Smooth muscle cell (in vitro differentiated cells): ENCODE measurements around the gene MFSD11. TPM values are rescaled to one million over a fixed set of nuclear protein-coding genes. Genes with fewer than 3 reads are reported as not detected.

Experiments
- DNase-seq: peaks from one replicate; lab custom pipeline; 2025; ENCODE audit not compliant: unreplicated experiment; lab: John Stamatoyannopoulos, UW
- H2AFZ ChIP-seq: fragments of 200-600 bp; sonication (generic); 2 replicates; pipeline ENCODE4 v1.6.0; 2016; ENCODE audit warnings: antibody characterized with exemption, low read depth, mild to moderate bottlenecking
- H3F3A ChIP-seq: fragments of 200-600 bp; sonication (generic); 2 replicates; pipeline ENCODE4 v1.6.0; 2017; ENCODE audit warnings: antibody characterized with exemption, low read depth
- H3K27ac ChIP-seq: fragments of 200-600 bp; sonication (generic); 2 replicates; pipeline ENCODE4 v1.5.1; 2016; ENCODE audit warnings: low read depth, mild to moderate bottlenecking
- H3K27me3 ChIP-seq: fragments of 200-600 bp; sonication (generic); 2 replicates; pipeline ENCODE4 v1.6.1; 2016; ENCODE audit warnings: low read depth, mild to moderate bottlenecking
- H3K36me3 ChIP-seq: fragments of 200-600 bp; sonication (generic); 2 replicates; pipeline ENCODE4 v1.5.1; 2016; ENCODE audit warnings: low read depth
- H3K4me1 ChIP-seq: fragments of 200-600 bp; sonication (generic); 2 replicates; pipeline ENCODE4 v1.5.1; 2016; ENCODE audit warnings: low read depth
- H3K4me2 ChIP-seq: fragments of 200-600 bp; sonication (generic); 2 replicates; pipeline ENCODE4 v1.6.0; 2016; ENCODE audit warnings: mild to moderate bottlenecking
- H3K4me3 ChIP-seq: fragments of 200-600 bp; sonication (generic); 2 replicates; pipeline ENCODE4 v1.5.1; 2016; ENCODE audit warnings: mild to moderate bottlenecking
- H3K79me2 ChIP-seq: fragments of 200-600 bp; sonication (generic); 2 replicates; pipeline ENCODE4 v1.6.0; 2016; ENCODE audit warnings: low read depth, mild to moderate bottlenecking
- H3K9ac ChIP-seq: fragments of 200-600 bp; sonication (generic); 2 replicates; pipeline ENCODE4 v1.6.0; 2016; ENCODE audit warnings: low read depth
- H3K9me3 ChIP-seq: fragments of 200-600 bp; sonication (generic); replicated peaks from 2 replicates; pipeline ENCODE4 v1.5.1; 2016; ENCODE audit warnings: low read depth
- H4K20me1 ChIP-seq: fragments of 200-600 bp; sonication (generic); 2 replicates; pipeline ENCODE4 v1.6.0; 2016; ENCODE audit warnings: low read depth
- CTCF ChIP-seq: fragments of 200-600 bp; sonication (generic); IDR thresholded peaks from 2 replicates; pipeline ENCODE4 v1.5.1; 2017; ENCODE audit warnings: borderline replicate concordance, mild to moderate bottlenecking, antibody characterized with exemption; ENCODE audit not compliant: insufficient read depth, poor library complexity, severe bottlenecking
- WGBS: methylation state at CpG from one replicate; pipeline ENCODE4 v1.1.7; 2016; ENCODE audit warnings: low lambda C conversion rate; 5-methylcytosine and 5-hydroxymethylcytosine counted together
- polyA plus RNA-seq: library from polyadenylated mRNA; unstranded; fragments of >200 nt; fragmentation: Nextera tagmentation; extraction: Ambion mirVana; gene quantifications from 2 replicates; pipeline ENCODE4 v1.2.1, GENCODE V29; 2016
- total RNA-seq: library from RNA; depleted of rRNA; stranded (reverse); fragments of >200 nt; gene quantifications from 2 replicates; pipeline ENCODE4 v1.2.3, GENCODE V29; 2014

The MFSD11 gene
- total and polyA plus RNA-seq, 2 experiments from 2014 or later: 28.1 to 56.6 TPM

GRCh38 chr17:76755285-76755684 is 17.4 kb downstream of the MFSD11 start:
- no peaks in the 10 kb centered on the region for H3K27me3 ChIP-seq
- DNase-seq: no peak
- H3F3A ChIP-seq: no peaks in the 10 kb centered on the region
- WGBS: 97% methylated on average over 2 of the region's 2 CpGs
- H3K36me3 ChIP-seq: no peaks in the 10 kb centered on the region
- H4K20me1 ChIP-seq: no peaks in the 10 kb centered on the region
- TF ChIP-seq CTCF: no peak
- no peaks in the 10 kb centered on the region for H3K79me2 ChIP-seq
- no peak overlapping the region for H3K4me3 ChIP-seq
- H3K9me3 ChIP-seq: no peaks in the 10 kb centered on the region
- no peaks in the 10 kb centered on the region for H3K4me1 ChIP-seq
- H3K27ac ChIP-seq: no peak overlapping the region
- no peak overlapping the region for H3K9ac ChIP-seq
- H2AFZ ChIP-seq: no peak overlapping the region
- no peak overlapping the region for H3K4me2 ChIP-seq

- Histone ChIP-seq H3K27ac (no peak overlapping the region), H3K79me2 (no peaks in the 10 kb centered on the region), H3K9ac (no peak overlapping the region), H3F3A (no peaks in the 10 kb centered on the region), H3K9me3 (no peaks in the 10 kb centered on the region), H2AFZ (no peak overlapping the region), H3K36me3 (no peaks in the 10 kb centered on the region), H4K20me1 (no peaks in the 10 kb centered on the region), H3K27me3 (no peaks in the 10 kb centered on the region), H3K4me3 (no peak overlapping the region), H3K4me1 (no peaks in the 10 kb centered on the region), H3K4me2 (no peak overlapping the region)
- 94% methylated on average over 5 of the region's 5 CpGs for WGBS
- TF ChIP-seq CTCF: no peak
- DNase-seq: no peak
These were observed 19.3 kb downstream of the MFSD11 start for GRCh38 chr17:76757256-76757655.

DNA sequence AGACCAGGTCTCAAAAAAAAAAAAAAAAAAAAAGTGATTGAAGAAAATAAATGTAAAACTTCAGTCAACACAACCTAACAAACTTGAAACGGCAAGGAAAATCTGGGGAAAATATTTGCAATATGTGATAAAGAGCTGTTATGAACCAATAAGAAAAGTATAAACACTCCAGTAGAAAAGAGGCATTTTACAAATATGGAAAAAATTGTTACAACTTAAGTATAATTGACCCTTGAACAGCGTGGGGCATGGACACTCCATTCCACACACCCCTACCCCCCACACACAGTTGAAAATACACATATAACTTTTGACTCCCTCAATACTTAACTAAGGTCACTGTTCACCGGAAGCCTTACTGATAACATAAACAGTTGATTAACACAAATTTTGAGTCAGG is 20.7 kb downstream of the MFSD11 start:
- WGBS: 98% methylated on average over 3 of the region's 3 CpGs
- no peak for TF ChIP-seq CTCF
- no peak overlapping the region for H3K27ac ChIP-seq

DNA sequence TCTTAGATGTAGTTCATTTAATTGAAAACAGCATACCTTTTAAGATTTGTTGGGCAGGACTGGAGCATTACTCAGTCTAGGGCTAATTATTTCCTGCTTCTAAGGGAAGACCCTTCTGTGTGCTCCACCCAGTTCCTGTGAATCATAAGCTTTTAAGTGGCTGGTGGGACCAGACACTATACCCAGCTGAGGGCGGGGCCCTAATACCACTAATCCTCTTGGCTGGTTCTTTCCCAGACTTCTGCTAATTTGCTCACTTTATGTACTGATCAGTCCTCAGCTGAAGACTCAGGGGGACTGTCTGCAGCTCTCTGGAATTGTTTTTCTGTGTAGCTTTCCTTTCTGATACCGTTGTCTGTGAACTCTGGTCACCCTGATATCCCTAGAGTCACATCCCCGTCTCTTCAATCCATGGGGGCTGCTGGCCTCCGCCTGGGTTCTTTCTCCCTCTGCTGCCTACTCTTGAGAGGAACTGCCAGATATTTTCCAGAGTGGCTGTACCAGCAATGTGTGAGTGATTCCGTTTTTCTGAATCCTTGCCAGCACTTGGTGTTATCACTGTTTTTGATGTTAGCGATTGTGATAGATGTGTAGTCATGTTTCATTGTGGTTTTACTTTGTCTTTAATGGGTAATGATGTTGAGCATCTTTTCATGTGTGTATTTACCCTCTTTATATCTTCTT is 35.1 kb downstream of the MFSD11 start:
- Histone ChIP-seq H3K9ac (peak overlapping the region; percentile 76), H3K9me3 (no peaks in the 10 kb centered on the region), H3K4me1 (no peaks in the 10 kb centered on the region), H3K79me2 (peaks cover 8% of the 10 kb centered on the region), H2AFZ (no peak overlapping the region), H3K27me3 (no peaks in the 10 kb centered on the region), H3K27ac (peak overlapping the region; percentile 93), H3F3A (peaks cover 18% of the 10 kb centered on the region), H4K20me1 (no peaks in the 10 kb centered on the region), H3K4me2 (peak overlapping the region; percentile 72), H3K4me3 (peak overlapping the region; percentile 33), H3K36me3 (peaks cover 8% of the 10 kb centered on the region)
- TF ChIP-seq CTCF: no peak
- DNase-seq: peak; percentile 23
- 4% methylated on average over 6 of the region's 6 CpGs for WGBS

More for the DNA sequence above, 20.7 kb downstream of the MFSD11 start:
- no peak overlapping the region for H2AFZ ChIP-seq
- no peaks in the 10 kb centered on the region for H4K20me1 ChIP-seq
- H3K36me3 ChIP-seq: no peaks in the 10 kb centered on the region
- no peaks in the 10 kb centered on the region for H3K4me1 ChIP-seq
- no peaks in the 10 kb centered on the region for H3F3A ChIP-seq
- no peak for DNase-seq
- no peak overlapping the region for H3K9ac ChIP-seq
- H3K4me3 ChIP-seq: no peak overlapping the region
- no peak overlapping the region for H3K4me2 ChIP-seq
- H3K79me2 ChIP-seq: no peaks in the 10 kb centered on the region
- H3K27me3 ChIP-seq: no peaks in the 10 kb centered on the region
- no peaks in the 10 kb centered on the region for H3K9me3 ChIP-seq
